K562 (cell line): ENCODE measurements around the gene KITLG. TPM values are rescaled to one million over a fixed set of nuclear protein-coding genes. Genes with fewer than 3 reads are reported as not detected.

Experiments used
- ATAC-seq: fragments of 200-7000 bp; cut with Tn5 transposase; 3 replicates; pipeline ENCODE4 v1.9.1; 2020; ENCODE audit warnings: moderate library complexity
- BruUV-seq: library from RNA; stranded (reverse); fragments of 400-500 nt; replicated peaks from 2 replicates; lab custom pipeline; 2021; lab: Mats Ljungman, UMichigan
- CTCF ChIA-PET: fragments of 300-600 bp; formaldehyde crosslinking; extraction: SDS; loops from one replicate; lab custom pipeline; 2021; ENCODE audit warnings: low intra/inter-chr PET ratio; lab: Yijun Ruan, JAX
- POLR2A ChIA-PET: fragments of 300-600, 350-650 bp; sonication (Branson Sonifier 250); formaldehyde crosslinking; extraction: SDS; loops from one replicate; lab custom pipeline; 2021; ENCODE audit warnings: antibody characterized with exemption, inconsistent platforms; lab: Yijun Ruan, JAX
- DNase-seq, 4 experiments: peaks; one replicate each; pipeline versions ENCODE4 v3.0.0 to v3.0.0-alpha.2; 2011 to 2018; ENCODE audit warnings: low spot score in 3 of 4, mixed read lengths in 3 of 4; ENCODE audit errors: extremely low read depth in 1 of 4
- FAIRE-seq: peaks from 2 replicates; lab custom pipeline; 2011; peaks lifted over from hg19 to GRCh38; lab: Jason Lieb, UNC
- H2AFZ ChIP-seq: 2 replicates; pipeline ENCODE4 v1.6.0; 2011; ENCODE audit warnings: low read depth, low read length, control low read depth, inconsistent platforms
- H3K27ac ChIP-seq: fragments of 200-600 bp; 3 replicates; pipeline ENCODE4 v1.8.0; 2011; ENCODE audit warnings: low read depth, mild to moderate bottlenecking, control low read depth, inconsistent platforms, low read length, moderate library complexity, mixed read lengths; ENCODE audit errors: extremely low read depth
- H3K27me3 ChIP-seq, 2 experiments: fragments of 300-600 bp in 1 of 2; 2 replicates in 1 of 2; 3 replicates in 1 of 2; pipeline versions ENCODE4 v1.6.0 to v1.8.0; 2011; ENCODE audit warnings: inconsistent platforms in 2 of 2, low read length in 2 of 2, mild to moderate bottlenecking in 1 of 2, mixed read lengths in 1 of 2, moderate library complexity in 1 of 2; ENCODE audit not compliant: control insufficient read depth in 2 of 2, insufficient read depth in 2 of 2
- H3K36me3 ChIP-seq: fragments of 300-600 bp; 3 replicates; pipeline ENCODE4 v1.8.0; 2011; ENCODE audit warnings: mild to moderate bottlenecking, low read length, inconsistent platforms; ENCODE audit not compliant: control insufficient read depth, insufficient read depth
- H3K4me1 ChIP-seq, 2 experiments: fragments of 200-600 bp in 1 of 2; replicated peaks in 1 of 2; 2 replicates in 1 of 2; 3 replicates in 1 of 2; pipeline versions ENCODE4 v1.5.1 to v1.8.0; 2011; ENCODE audit warnings: inconsistent platforms in 2 of 2, low read length in 2 of 2, mild to moderate bottlenecking in 1 of 2, mixed read lengths in 1 of 2, moderate library complexity in 1 of 2; ENCODE audit not compliant: control insufficient read depth in 2 of 2, insufficient read depth in 2 of 2
- H3K4me2 ChIP-seq: 2 replicates; pipeline ENCODE4 v1.6.1; 2011; ENCODE audit warnings: low read length, control low read depth, inconsistent platforms, mixed read lengths; ENCODE audit not compliant: insufficient read depth
- H3K4me3 ChIP-seq: fragments of 200-600 bp; sonication (generic), shearing (Covaris generic); 2 replicates; pipeline ENCODE4 v1.5.1; 2016; ENCODE audit warnings: control low read depth, inconsistent platforms
- H3K79me2 ChIP-seq: fragments of 200-600 bp; 3 replicates; pipeline ENCODE4 v1.8.0; 2011; ENCODE audit warnings: low read length, inconsistent platforms; ENCODE audit not compliant: control insufficient read depth, insufficient read depth
- H3K9ac ChIP-seq, 2 experiments: 2 replicates each; pipeline versions ENCODE4 v1.6.0 to v1.6.1; 2011; ENCODE audit warnings: low read depth in 2 of 2, low read length in 2 of 2, control low read depth in 1 of 2, inconsistent platforms in 1 of 2, mild to moderate bottlenecking in 1 of 2, mixed read lengths in 1 of 2; ENCODE audit not compliant: insufficient read depth in 1 of 2
- H3K9me1 ChIP-seq: one replicate; pipeline ENCODE4 v1.6.0; 2011; ENCODE audit warnings: inconsistent platforms, mild to moderate bottlenecking, low read length, moderate library complexity; ENCODE audit not compliant: control insufficient read depth, insufficient read depth
- H3K9me3 ChIP-seq: replicated peaks from 2 replicates; pipeline ENCODE4 v1.5.1; 2011; ENCODE audit warnings: low read depth, low read length, inconsistent platforms; ENCODE audit not compliant: control insufficient read depth, insufficient read depth
- H4K20me1 ChIP-seq: replicated peaks from 2 replicates; pipeline ENCODE4 v1.6.1; 2011; ENCODE audit warnings: low read length, inconsistent platforms, mixed read lengths; ENCODE audit not compliant: control insufficient read depth, insufficient read depth
- ARNT ChIP-seq, 2 experiments: fragments of 450-650 bp; IDR thresholded peaks; 2 replicates each; pipeline ENCODE4 v1.6.1; 2016; ENCODE audit warnings: mild to moderate bottlenecking in 1 of 2
- CREB1 ChIP-seq, 2 experiments: sonication (generic) in 1 of 2; formaldehyde crosslinking in 1 of 2; IDR thresholded peaks; 2 replicates each; pipeline versions ENCODE4 v1.6.1 to v1.8.0; 2012 to 2022; ENCODE audit warnings: inconsistent platforms in 1 of 2, mild to moderate bottlenecking in 1 of 2, missing genetic modification reagents in 1 of 2, moderate library complexity in 1 of 2
- HNRNPH1 ChIP-seq: fragments of 200-400 bp; formaldehyde crosslinking; optimal IDR thresholded peaks from 2 replicates; pipeline ENCODE3; 2017; ENCODE audit warnings: low read depth, mild to moderate bottlenecking, low read length, moderate library complexity
- NKRF ChIP-seq: fragments of 450-650 bp; IDR thresholded peaks from 2 replicates; pipeline ENCODE4 v1.6.1; 2016; ENCODE audit warnings: borderline replicate concordance
- RBBP5 ChIP-seq: fragments of 200-600 bp; sonication (generic); IDR thresholded peaks from 2 replicates; pipeline ENCODE4 v1.6.1; 2012; ENCODE audit warnings: borderline replicate concordance, mild to moderate bottlenecking, low read length, control low read depth, inconsistent platforms; ENCODE audit not compliant: insufficient read depth, poor library complexity, severe bottlenecking
- TEAD2 ChIP-seq: fragments of 450-650 bp; IDR thresholded peaks from 2 replicates; pipeline ENCODE4 v1.6.1; 2016; ENCODE audit warnings: missing genetic modification characterization, control low read depth, missing compliant biosample characterization
- TRIM25 ChIP-seq: fragments of 450-650 bp; IDR thresholded peaks from 2 replicates; pipeline ENCODE4 v1.7.0; 2016; ENCODE audit warnings: borderline replicate concordance
- VEZF1 ChIP-seq: fragments of 200-800 bp; sonication (Bioruptor generic); IDR thresholded peaks from 2 replicates; pipeline ENCODE4 v1.6.1; 2017; ENCODE audit warnings: missing genetic modification characterization, missing compliant biosample characterization
- ZNF830 ChIP-seq: fragments of 250-450 bp; sonication (Bioruptor Pico); IDR thresholded peaks from 2 replicates; pipeline ENCODE4 v1.5.0; 2021; ENCODE audit warnings: mild to moderate bottlenecking
- WGBS: fragments of 100-300 bp; shearing (Covaris generic); methylation state at CpG from one replicate; pipeline ENCODE4 v1.1.6; 2016; ENCODE audit warnings: low coverage, mixed read lengths; ENCODE audit not compliant: insufficient coverage; ENCODE audit errors: missing lambda C conversion rate; 5-methylcytosine and 5-hydroxymethylcytosine counted together
- in situ Hi-C: fragments of 300-500 bp; cut with MboI; formaldehyde crosslinking; loops from 4 replicates; pipeline ENCODE4 v1.15.0; 2018; ENCODE audit warnings: inconsistent platforms, mixed read lengths
- intact Hi-C: fragments of 100-400 bp; cut with micrococcal nuclease; formaldehyde crosslinking; loops from 2 replicates; pipeline ENCODE4 v1.14.2; 2022
- polyA plus RNA-seq, 8 experiments: library from polyadenylated mRNA; depleted of rRNA in 4 of 8; stranded (reverse) in 5 of 8; unstranded in 3 of 8; fragments of >200 nt; fragmentation: Nextera tagmentation in 2 of 8; fragmentation: Illumina TruSeq in 1 of 8; extraction: Ambion mirVana in 2 of 8; extraction: Trizol in 1 of 8; gene quantifications; 2 replicates each; pipeline versions ENCODE4 v1.2.1 to v1.2.3, GENCODE V29; 2011 to 2014; ENCODE audit warnings: inconsistent platforms in 1 of 8, missing spikeins in 1 of 8
- total RNA-seq, 7 experiments: library from RNA; depleted of rRNA in 6 of 7; stranded (reverse); fragments of >200 nt in 6 of 7; fragmentation: Illumina TruSeq in 2 of 7; extraction: Trizol in 2 of 7; gene quantifications; 2 replicates each; pipeline versions ENCODE4 v1.2.1 to v1.2.3, GENCODE V29; 2011 to 2021; ENCODE audit warnings: low replicate concordance in 1 of 7

KITLG gene
- total and polyA plus RNA-seq, 9 of the 15 experiments (the other 6 are each of a cell fraction or from before 2014, with no cell fraction given): 0.04 to 0.09 (median 0.04) TPM; not detected in 6

GRCh38 chr12:88544991-88545980 is 35.0 kb downstream of the KITLG start:
- 1% methylated on average over 10 of the region's 10 CpGs for WGBS
- H3K27me3 ChIP-seq: no peaks in the 10 kb centered on the region
- intact Hi-C loops (no loop called here), in situ Hi-C loops (no loop called here)
- no peaks in the 10 kb centered on the region for H3K79me2 ChIP-seq
- no TSS peak for BruUV-seq
- no peak overlapping the region for H3K27ac ChIP-seq
- TF ChIP-seq VEZF1 (CRISPR knock-in tag): no peak
- no peak for TF ChIP-seq NKRF
- TF ChIP-seq RBBP5: no peak
- no peak for TF ChIP-seq ARNT (IDR thresholded peaks at IDR 0.05)
- TF ChIP-seq TEAD2 (tag): no peak
- no peak for TF ChIP-seq HNRNPH1
- TF ChIP-seq CREB1 (IDR thresholded peaks at IDR 0.05): no peak
- TF ChIP-seq CREB1 (CRISPR knock-in tag; IDR thresholded peaks at IDR 0.05): no peak
- TF ChIP-seq TRIM25: no peak
- TF ChIP-seq ZNF830 (CRISPR knock-in tag): no peak
- no peak overlapping the region for H3K4me2 ChIP-seq
- no peak overlapping the region for H3K9ac ChIP-seq
- no peak overlapping the region for H3K4me3 ChIP-seq
- CTCF ChIA-PET: no interaction called here
- no peak for FAIRE-seq
- no peaks in the 10 kb centered on the region for H3K9me1 ChIP-seq
- no peak for ATAC-seq
- POLR2A ChIA-PET: no interaction called here
- H3K4me1 ChIP-seq: no peaks in the 10 kb centered on the region
- no peaks in the 10 kb centered on the region for H3K9me3 ChIP-seq
- H3K36me3 ChIP-seq: no peaks in the 10 kb centered on the region
- no peak for DNase-seq
- H4K20me1 ChIP-seq: no peaks in the 10 kb centered on the region
- no peak overlapping the region for H2AFZ ChIP-seq
